Esophagus squamous epithelium (tissue), 4 donors: Measurements from ENCODE around the gene FGF5.

ENCODE experiments used
- POLR2A ChIP-seq, 4 donors: fragments of 450-650 bp; IDR thresholded peaks; one replicate each; pipeline ENCODE4 v1.6.1; 2017; ENCODE audit warnings: antibody characterized with exemption in 4 of 4, mild to moderate bottlenecking in 4 of 4, moderate library complexity in 3 of 4
- TF ChIP-seq, protein P1 (sequence below), 6 experiments: fragments of 450-650 bp in 4 of 6; fragments of 200-600 bp in 2 of 6; sonication (generic) in 2 of 6; IDR thresholded peaks; one replicate each; pipeline ENCODE4 v1.5.1; 2016 to 2019; ENCODE audit warnings: antibody characterized with exemption in 6 of 6, mild to moderate bottlenecking in 4 of 6, moderate library complexity in 4 of 6

DNA sequence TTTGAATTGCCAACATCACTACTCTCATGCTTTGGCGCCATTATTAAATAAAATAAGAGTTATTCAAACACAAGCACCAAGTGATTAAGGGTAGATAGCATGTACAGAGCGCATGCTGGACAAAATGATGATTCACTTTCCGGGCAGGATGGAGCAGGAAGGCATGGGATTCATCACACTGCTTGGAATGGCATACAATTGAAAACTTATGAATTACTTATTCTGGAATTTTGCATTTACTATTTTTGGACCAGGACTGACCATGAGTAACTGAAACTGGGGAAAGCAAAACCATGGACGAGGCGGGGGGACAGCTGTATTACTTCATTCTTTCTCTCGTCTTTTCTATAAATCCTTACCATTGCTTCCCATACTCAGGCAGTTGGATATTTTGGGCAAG lies 28.5 kb upstream of the FGF5 start:
- TF ChIP-seq, protein P1, sequence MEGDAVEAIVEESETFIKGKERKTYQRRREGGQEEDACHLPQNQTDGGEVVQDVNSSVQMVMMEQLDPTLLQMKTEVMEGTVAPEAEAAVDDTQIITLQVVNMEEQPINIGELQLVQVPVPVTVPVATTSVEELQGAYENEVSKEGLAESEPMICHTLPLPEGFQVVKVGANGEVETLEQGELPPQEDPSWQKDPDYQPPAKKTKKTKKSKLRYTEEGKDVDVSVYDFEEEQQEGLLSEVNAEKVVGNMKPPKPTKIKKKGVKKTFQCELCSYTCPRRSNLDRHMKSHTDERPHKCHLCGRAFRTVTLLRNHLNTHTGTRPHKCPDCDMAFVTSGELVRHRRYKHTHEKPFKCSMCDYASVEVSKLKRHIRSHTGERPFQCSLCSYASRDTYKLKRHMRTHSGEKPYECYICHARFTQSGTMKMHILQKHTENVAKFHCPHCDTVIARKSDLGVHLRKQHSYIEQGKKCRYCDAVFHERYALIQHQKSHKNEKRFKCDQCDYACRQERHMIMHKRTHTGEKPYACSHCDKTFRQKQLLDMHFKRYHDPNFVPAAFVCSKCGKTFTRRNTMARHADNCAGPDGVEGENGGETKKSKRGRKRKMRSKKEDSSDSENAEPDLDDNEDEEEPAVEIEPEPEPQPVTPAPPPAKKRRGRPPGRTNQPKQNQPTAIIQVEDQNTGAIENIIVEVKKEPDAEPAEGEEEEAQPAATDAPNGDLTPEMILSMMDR (IDR thresholded peaks at IDR 0.05): no peak
- no peak for TF ChIP-seq POLR2A (IDR thresholded peaks at IDR 0.05)
